Left renal cortex interstitium (tissue), 4 donors: Measurements from ENCODE around the gene DCAF11. TPM values are rescaled to one million over a fixed set of nuclear protein-coding genes. Genes with fewer than 3 reads are reported as not detected.
"Not testable (repeated sequence)": the region's sequence is repeated elsewhere in the genome, so short reads cannot be mapped to it uniquely, and the experiment has no call there.

Experiments used
- DNase-seq, 4 donors: peaks; one replicate each; pipeline ENCODE4 v3.0.0-alpha.2; 2013; ENCODE audit warnings: low read depth in 4 of 4, low spot score in 2 of 4, missing footprints in 1 of 4
- polyA plus RNA-seq, 4 donors: library from polyadenylated mRNA; unstranded; fragments of 120-200 nt; gene quantifications; one replicate each; pipeline ENCODE4 v1.2.1, GENCODE V29; 2013; ENCODE audit not compliant: insufficient read length in 4 of 4

DCAF11 gene
- polyA plus RNA-seq, 4 donors, result 77.2 to 88.6 (median 83.0) TPM

- DNase-seq, result no peak
Measured at GRCh38 chr14:24095271-24096068, 19.1 kb upstream of the DCAF11 start.

GRCh38 chr14:24096545-24097181 lies 17.9 kb upstream of the DCAF11 start:
- DNase-seq, result no peak

- DNase-seq, result no peak
Measured at GRCh38 chr14:24098229-24098926, 16.2 kb upstream of the DCAF11 start.

GRCh38 chr14:24098927-24099813 lies 15.4 kb upstream of the DCAF11 start:
- no peak for DNase-seq

GRCh38 chr14:24100197-24100981 lies 14.2 kb upstream of the DCAF11 start:
- DNase-seq, result no peak

GRCh38 chr14:24100982-24101494 lies 13.5 kb upstream of the DCAF11 start:
- no peak for DNase-seq

- DNase-seq, result no peak
Measured at GRCh38 chr14:24102357-24103048, 12.1 kb upstream of the DCAF11 start.

- DNase-seq, result no peak
Measured at GRCh38 chr14:24103451-24103850, 11.1 kb upstream of the DCAF11 start.

GRCh38 chr14:24105609-24106239 lies 8.9 kb upstream of the DCAF11 start:
- DNase-seq, result not testable (repeated sequence)

- no peak for DNase-seq
Measured at GRCh38 chr14:24106672-24107271, 7.8 kb upstream of the DCAF11 start.

- DNase-seq, result no peak
Measured at GRCh38 chr14:24108336-24108874, 6.2 kb upstream of the DCAF11 start.

- no peak for DNase-seq
Measured at GRCh38 chr14:24110060-24110459, 4.5 kb upstream of the DCAF11 start.

GRCh38 chr14:24110523-24110922 lies 4.1 kb upstream of the DCAF11 start:
- DNase-seq, result no peak

GRCh38 chr14:24113379-24113800 lies 1.2 kb upstream of the DCAF11 start:
- no peak for DNase-seq

GRCh38 chr14:24113801-24114531 lies 611 bp upstream of the DCAF11 start:
- peak in 2 of 4 donors; percentile 69 to 99 for DNase-seq

- DNase-seq, result no peak
Measured at GRCh38 chr14:24115422-24116127, 998 bp downstream of the DCAF11 start.
